Panc1 (cell line): ENCODE results near the gene KIF20A.

Experiments
- POLR2AphosphoS5 ChIP-seq: IDR thresholded peaks from 2 replicates; pipeline ENCODE4 v1.6.1; 2012; ENCODE audit warnings: mild to moderate bottlenecking, low read depth, low read length, moderate library complexity
- SIN3A ChIP-seq: IDR thresholded peaks from 2 replicates; pipeline ENCODE4 v1.6.1; 2012; ENCODE audit warnings: low read depth, mild to moderate bottlenecking, low read length, moderate library complexity, borderline replicate concordance; ENCODE audit not compliant: insufficient read depth
- TCF7L2 ChIP-seq: IDR thresholded peaks from 2 replicates; pipeline ENCODE4 v1.6.1; 2011; ENCODE audit warnings: mild to moderate bottlenecking, low read depth, low read length, inconsistent platforms
- TF ChIP-seq, protein P1 (sequence below): fragments of 450-650 bp; IDR thresholded peaks from 2 replicates; pipeline ENCODE4 v1.5.1; 2017; ENCODE audit warnings: mild to moderate bottlenecking
- TF ChIP-seq, protein P2 (sequence below), 2 experiments: IDR thresholded peaks; 2 replicates each; pipeline ENCODE4 v1.6.1; 2011 to 2012; ENCODE audit warnings: low read depth in 2 of 2, control low read depth in 1 of 2, low read length in 1 of 2, mild to moderate bottlenecking in 1 of 2, moderate library complexity in 1 of 2; ENCODE audit not compliant: insufficient read depth in 1 of 2

DNA sequence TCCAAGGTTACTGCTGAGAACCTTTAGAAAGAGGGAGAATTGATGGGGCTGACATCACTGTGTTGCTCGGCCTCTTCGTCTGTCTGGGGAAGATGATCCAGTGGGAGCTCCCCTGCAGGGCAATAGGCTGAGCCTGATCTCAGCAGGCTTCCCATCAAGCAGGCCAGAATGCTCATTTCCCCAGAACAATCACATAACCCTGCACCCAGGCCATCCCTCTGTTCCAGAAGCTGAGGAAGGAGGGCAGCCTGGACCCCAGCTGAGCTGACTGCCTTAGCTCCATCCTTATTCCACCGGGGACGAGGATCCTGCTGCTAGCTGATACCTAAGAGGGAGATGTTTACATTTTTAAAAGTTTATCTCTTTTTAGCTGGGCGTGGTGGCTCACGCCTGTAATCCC, 45.8 kb downstream of the KIF20A start:
- TF ChIP-seq, protein P1, sequence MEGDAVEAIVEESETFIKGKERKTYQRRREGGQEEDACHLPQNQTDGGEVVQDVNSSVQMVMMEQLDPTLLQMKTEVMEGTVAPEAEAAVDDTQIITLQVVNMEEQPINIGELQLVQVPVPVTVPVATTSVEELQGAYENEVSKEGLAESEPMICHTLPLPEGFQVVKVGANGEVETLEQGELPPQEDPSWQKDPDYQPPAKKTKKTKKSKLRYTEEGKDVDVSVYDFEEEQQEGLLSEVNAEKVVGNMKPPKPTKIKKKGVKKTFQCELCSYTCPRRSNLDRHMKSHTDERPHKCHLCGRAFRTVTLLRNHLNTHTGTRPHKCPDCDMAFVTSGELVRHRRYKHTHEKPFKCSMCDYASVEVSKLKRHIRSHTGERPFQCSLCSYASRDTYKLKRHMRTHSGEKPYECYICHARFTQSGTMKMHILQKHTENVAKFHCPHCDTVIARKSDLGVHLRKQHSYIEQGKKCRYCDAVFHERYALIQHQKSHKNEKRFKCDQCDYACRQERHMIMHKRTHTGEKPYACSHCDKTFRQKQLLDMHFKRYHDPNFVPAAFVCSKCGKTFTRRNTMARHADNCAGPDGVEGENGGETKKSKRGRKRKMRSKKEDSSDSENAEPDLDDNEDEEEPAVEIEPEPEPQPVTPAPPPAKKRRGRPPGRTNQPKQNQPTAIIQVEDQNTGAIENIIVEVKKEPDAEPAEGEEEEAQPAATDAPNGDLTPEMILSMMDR = no peak
- TF ChIP-seq POLR2AphosphoS5 = no peak
- no peak for TF ChIP-seq SIN3A
- TF ChIP-seq, protein P2, sequence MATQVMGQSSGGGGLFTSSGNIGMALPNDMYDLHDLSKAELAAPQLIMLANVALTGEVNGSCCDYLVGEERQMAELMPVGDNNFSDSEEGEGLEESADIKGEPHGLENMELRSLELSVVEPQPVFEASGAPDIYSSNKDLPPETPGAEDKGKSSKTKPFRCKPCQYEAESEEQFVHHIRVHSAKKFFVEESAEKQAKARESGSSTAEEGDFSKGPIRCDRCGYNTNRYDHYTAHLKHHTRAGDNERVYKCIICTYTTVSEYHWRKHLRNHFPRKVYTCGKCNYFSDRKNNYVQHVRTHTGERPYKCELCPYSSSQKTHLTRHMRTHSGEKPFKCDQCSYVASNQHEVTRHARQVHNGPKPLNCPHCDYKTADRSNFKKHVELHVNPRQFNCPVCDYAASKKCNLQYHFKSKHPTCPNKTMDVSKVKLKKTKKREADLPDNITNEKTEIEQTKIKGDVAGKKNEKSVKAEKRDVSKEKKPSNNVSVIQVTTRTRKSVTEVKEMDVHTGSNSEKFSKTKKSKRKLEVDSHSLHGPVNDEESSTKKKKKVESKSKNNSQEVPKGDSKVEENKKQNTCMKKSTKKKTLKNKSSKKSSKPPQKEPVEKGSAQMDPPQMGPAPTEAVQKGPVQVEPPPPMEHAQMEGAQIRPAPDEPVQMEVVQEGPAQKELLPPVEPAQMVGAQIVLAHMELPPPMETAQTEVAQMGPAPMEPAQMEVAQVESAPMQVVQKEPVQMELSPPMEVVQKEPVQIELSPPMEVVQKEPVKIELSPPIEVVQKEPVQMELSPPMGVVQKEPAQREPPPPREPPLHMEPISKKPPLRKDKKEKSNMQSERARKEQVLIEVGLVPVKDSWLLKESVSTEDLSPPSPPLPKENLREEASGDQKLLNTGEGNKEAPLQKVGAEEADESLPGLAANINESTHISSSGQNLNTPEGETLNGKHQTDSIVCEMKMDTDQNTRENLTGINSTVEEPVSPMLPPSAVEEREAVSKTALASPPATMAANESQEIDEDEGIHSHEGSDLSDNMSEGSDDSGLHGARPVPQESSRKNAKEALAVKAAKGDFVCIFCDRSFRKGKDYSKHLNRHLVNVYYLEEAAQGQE (IDR thresholded peaks at IDR 0.05; ENCODE audit: insufficient read depth in 1 of 2, low read depth in 2 of 2, low read length in 1 of 2) = no peak
- no peak for TF ChIP-seq TCF7L2
